Body of pancreas (tissue), 4 donors: ENCODE measurements around the gene TMCO4.

ENCODE experiments used
- POLR2A ChIP-seq, 3 donors: fragments of 450-650 bp; IDR thresholded peaks; one replicate each; pipeline ENCODE4 v1.6.1; 2016; ENCODE audit warnings: antibody characterized with exemption in 3 of 3, mild to moderate bottlenecking in 2 of 3
- TF ChIP-seq, protein P1 (sequence below), 7 experiments: fragments of 450-650 bp in 4 of 7; fragments of 200-600 bp in 3 of 7; sonication (generic) in 3 of 7; IDR thresholded peaks; one replicate each; pipeline ENCODE4 v1.5.1; 2016 to 2019; ENCODE audit warnings: antibody characterized with exemption in 7 of 7

DNA sequence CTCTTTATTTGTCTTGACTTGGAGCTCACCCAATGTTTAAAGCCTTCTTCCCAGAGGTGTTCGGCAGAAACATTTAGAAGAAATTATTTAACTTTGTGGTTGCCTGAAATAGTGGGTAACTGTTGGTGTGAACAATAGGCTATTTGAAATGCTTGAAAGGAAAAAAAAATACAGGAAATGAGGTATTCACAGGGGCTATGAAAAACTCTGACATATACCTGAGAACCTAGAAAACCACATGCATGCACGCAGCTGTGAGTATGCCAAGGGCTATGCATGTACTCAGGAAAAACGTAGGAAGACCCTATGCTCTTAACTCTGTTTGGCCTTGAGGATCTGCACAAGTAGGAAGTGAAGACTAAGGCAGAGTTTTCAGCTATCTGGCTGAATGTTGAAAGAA, 31.7 kb upstream of the TMCO4 start:
- TF ChIP-seq, protein P1, sequence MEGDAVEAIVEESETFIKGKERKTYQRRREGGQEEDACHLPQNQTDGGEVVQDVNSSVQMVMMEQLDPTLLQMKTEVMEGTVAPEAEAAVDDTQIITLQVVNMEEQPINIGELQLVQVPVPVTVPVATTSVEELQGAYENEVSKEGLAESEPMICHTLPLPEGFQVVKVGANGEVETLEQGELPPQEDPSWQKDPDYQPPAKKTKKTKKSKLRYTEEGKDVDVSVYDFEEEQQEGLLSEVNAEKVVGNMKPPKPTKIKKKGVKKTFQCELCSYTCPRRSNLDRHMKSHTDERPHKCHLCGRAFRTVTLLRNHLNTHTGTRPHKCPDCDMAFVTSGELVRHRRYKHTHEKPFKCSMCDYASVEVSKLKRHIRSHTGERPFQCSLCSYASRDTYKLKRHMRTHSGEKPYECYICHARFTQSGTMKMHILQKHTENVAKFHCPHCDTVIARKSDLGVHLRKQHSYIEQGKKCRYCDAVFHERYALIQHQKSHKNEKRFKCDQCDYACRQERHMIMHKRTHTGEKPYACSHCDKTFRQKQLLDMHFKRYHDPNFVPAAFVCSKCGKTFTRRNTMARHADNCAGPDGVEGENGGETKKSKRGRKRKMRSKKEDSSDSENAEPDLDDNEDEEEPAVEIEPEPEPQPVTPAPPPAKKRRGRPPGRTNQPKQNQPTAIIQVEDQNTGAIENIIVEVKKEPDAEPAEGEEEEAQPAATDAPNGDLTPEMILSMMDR (IDR thresholded peaks at IDR 0.05): no peak
- no peak for TF ChIP-seq POLR2A (IDR thresholded peaks at IDR 0.05)
